ENCODE data around the gene FUT6.
"Not testable (repeated sequence)": the region's sequence is repeated elsewhere in the genome, so short reads cannot be mapped to it uniquely, and the experiment has no call there.

GRCh38 chr19:5841735-5842111 lies 2.2 kb upstream of the FUT6 start:
- not testable (repeated sequence) for TF ChIP-seq CTCF (IDR thresholded peaks at IDR 0.05; ENCODE audit: low read depth, low read length); EZH2phosphoT487 (IDR thresholded peaks at IDR 0.05; ENCODE audit: low read depth)
